ENCODE data around the gene TTC22.

The TTC22 gene

DNA sequence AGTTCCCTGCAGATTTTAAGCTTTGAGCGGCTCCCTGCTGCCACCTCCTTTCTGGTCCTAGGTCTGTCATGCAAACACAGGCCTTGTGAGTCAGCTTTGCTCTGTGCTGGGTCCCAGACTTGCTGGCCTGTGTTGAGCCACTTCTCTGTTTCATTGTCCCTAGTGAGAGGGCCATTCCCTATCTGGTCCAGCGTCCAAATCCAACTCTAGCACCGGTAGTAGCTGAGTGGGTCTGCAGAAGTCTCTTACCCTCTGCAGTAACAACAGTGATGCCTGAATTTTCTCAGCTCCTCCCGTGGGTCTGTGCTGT lies 5.8 kb downstream of the TTC22 start:
- H3K4me3 ChIP-seq (ENCODE audit: low read depth, low read length), result no peak overlapping the region
- H3K4me1 ChIP-seq, result no peaks in the 10 kb centered on the region
- TF ChIP-seq, protein P1, sequence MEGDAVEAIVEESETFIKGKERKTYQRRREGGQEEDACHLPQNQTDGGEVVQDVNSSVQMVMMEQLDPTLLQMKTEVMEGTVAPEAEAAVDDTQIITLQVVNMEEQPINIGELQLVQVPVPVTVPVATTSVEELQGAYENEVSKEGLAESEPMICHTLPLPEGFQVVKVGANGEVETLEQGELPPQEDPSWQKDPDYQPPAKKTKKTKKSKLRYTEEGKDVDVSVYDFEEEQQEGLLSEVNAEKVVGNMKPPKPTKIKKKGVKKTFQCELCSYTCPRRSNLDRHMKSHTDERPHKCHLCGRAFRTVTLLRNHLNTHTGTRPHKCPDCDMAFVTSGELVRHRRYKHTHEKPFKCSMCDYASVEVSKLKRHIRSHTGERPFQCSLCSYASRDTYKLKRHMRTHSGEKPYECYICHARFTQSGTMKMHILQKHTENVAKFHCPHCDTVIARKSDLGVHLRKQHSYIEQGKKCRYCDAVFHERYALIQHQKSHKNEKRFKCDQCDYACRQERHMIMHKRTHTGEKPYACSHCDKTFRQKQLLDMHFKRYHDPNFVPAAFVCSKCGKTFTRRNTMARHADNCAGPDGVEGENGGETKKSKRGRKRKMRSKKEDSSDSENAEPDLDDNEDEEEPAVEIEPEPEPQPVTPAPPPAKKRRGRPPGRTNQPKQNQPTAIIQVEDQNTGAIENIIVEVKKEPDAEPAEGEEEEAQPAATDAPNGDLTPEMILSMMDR (IDR thresholded peaks at IDR 0.05; ENCODE audit: low read depth, low read length), result no peak
- H3K27me3 ChIP-seq, result no peaks in the 10 kb centered on the region
- DNase-seq, result no peak
- H3K36me3 ChIP-seq, result no peaks in the 10 kb centered on the region
- H3K9me3 ChIP-seq, result no peaks in the 10 kb centered on the region

DNA sequence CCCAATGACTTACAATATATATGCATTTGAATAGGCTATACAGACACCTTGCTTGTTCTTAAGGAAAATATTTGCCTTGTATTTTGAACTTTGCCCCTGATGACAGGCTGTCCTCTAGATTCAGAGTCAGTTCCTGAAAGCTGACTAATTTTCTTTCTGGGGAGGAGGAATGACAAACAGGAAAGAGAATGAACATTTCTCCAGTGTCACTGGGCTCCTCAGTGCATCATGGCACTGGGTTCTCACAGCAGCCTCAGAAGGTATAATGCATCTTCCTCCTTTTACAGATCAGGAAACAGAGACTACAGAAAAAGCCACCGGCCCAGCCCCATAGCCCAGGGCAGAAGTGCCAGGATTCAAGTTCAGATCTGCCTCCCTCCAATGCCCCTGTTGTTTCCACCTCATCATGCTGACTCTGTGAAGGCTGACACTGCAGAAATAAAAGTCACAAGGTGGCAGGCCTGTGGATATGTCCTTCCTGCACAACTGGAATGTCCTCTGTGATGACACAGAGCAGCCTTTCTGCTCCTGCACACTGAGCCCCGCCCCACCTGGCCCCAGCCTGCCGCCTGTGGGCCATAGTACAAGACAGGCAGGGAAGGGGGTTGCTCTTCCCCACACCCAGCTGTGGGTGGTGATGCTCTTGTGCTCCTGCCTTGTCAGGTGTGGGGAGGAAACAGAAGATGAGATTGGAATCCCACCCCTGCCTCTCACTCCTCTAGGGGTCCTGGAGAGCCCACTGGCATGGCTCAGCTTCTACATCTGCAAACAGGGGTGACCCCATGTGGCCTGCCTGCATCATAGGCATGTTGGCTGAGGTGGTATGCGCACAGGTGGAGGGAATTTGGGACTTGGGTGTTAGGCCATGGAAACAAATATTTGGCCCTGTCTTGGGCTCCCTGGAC lies 6.4 kb downstream of the TTC22 start:
- H3K4me3 ChIP-seq (ENCODE audit: low read depth, low read length), result no peak overlapping the region
- H3K9me3 ChIP-seq, result no peaks in the 10 kb centered on the region
- H3K4me1 ChIP-seq, result no peaks in the 10 kb centered on the region
- no peak for DNase-seq
- TF ChIP-seq, protein P1 (IDR thresholded peaks at IDR 0.05; ENCODE audit: low read depth, low read length), result no peak
- H3K36me3 ChIP-seq, result no peaks in the 10 kb centered on the region
- H3K27me3 ChIP-seq, result no peaks in the 10 kb centered on the region

DNA sequence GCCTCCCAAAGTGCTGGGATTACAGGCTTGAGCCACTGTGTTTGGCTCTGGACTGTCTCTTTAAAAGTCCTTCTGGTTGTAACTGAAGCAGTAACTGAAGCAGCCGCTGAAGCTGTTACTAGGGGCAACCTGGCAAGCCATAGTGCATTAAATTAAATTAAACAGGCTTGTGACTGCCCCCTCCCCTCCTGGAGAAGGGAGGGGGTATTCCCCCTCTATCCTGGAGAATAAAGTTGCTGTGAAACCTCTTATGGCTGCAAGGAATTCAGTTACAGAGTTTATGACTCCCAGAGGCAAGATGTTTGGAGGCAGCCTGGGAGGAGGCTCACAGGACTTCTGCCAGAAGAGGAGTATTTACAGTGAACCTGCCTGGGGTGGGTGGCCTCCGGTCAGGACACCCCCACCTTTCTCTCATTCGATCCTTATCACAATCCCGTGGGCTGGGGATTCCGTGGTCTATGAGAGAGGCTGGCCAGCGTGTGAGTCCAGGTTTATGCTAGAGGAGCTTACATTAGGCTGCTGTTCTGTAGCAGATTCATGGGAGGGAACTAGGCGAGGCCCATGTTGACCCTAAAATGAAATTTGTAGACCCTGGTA lies 8.3 kb downstream of the TTC22 start:
- Histone ChIP-seq H3K27me3 (no peaks in the 10 kb centered on the region), H3K36me3 (no peaks in the 10 kb centered on the region), H3K9me3 (no peaks in the 10 kb centered on the region), H3K4me1 (no peaks in the 10 kb centered on the region), H3K4me3 (ENCODE audit: low read depth, low read length) (peak overlapping the region; percentile 16)
- peak; percentile 69 for DNase-seq
- TF ChIP-seq, protein P1 (IDR thresholded peaks at IDR 0.05; ENCODE audit: low read depth, low read length), result no peak

DNA sequence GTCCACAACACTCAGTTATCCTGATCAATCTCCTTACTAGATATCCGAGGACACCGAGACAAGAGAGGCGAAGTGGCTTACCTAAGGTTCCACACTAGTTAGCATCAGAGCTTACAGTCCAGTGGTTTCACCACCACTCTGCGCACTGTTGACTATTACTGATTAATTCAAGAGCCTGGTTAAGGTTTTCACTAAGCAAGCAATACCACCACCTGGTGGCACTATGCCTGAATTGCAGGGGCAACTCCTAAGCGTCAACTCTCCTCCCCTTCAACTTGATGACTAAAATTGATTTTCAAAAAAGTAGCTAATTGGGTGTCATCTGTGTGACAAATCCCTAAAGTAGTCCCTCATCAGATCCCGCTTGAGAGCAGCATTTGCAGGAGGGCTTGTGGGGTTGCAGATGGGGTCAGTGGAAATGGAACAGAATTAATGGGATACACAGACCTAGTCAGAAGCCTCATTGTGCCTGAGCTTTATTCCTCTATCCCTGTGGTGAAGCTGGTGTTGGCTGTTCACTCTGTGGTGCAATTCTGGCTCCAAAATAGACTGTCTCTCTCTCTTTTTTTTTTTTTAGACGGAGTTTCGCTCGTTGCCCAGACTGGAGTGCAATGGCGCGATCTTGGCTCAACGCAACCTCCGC lies 9.1 kb downstream of the TTC22 start:
- peak; percentile 46 for DNase-seq
- TF ChIP-seq, protein P1 (IDR thresholded peaks at IDR 0.05; ENCODE audit: low read depth, low read length), result peak; percentile 78
- Histone ChIP-seq H3K36me3 (no peaks in the 10 kb centered on the region), H3K4me1 (no peaks in the 10 kb centered on the region), H3K9me3 (no peaks in the 10 kb centered on the region), H3K4me3 (ENCODE audit: low read depth, low read length) (no peak overlapping the region), H3K27me3 (no peaks in the 10 kb centered on the region)

DNA sequence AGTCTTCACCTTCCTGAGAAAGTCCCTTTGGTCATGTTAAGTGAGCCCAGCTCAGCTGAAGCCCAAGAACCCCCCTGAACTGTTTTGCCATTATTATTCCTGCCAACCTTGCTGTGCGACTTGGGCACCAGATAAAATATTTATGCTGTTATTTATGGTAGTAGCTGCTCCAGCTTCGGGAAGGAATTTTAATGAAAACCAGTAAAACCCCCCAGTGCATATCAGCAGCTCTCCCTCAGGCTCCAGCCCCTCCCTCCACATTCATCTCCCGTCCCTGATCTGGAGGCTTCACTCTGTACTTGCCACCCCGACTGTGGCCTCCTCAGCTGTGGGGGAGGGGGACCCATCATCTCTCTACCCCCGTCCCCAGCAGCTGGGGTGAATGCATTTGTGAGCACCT lies 12.7 kb downstream of the TTC22 start:
- Histone ChIP-seq H3K4me1 (no peaks in the 10 kb centered on the region), H3K4me3 (ENCODE audit: low read depth, low read length) (no peak overlapping the region), H3K36me3 (no peaks in the 10 kb centered on the region), H3K9me3 (no peaks in the 10 kb centered on the region), H3K27me3 (no peaks in the 10 kb centered on the region)
- TF ChIP-seq, protein P1 (IDR thresholded peaks at IDR 0.05; ENCODE audit: low read depth, low read length), result no peak
- DNase-seq, result no peak

DNA sequence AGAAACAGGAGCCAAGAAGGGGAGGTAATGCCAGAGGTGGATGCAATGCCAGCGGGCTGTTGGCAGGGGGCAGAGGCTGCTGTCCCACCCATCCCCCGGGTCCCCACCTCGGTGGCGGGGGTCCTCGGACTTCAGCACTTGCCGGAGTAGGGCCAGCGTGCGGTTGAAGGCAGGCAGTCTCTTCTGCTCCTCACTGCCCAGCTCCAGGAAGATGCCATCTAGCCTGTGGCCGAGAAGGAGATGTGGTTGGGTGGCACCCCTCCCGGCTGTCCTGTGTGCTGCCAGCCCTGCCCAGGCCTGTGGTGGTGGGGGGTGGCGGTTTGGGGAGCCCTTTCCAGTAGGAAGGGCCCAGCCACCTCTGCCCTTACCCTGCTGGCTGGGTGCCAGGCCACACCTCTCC lies 13.5 kb downstream of the TTC22 start:
- no peak for DNase-seq
- Histone ChIP-seq H3K27me3 (no peaks in the 10 kb centered on the region), H3K4me3 (ENCODE audit: low read depth, low read length) (no peak overlapping the region), H3K4me1 (no peaks in the 10 kb centered on the region), H3K36me3 (no peaks in the 10 kb centered on the region), H3K9me3 (no peaks in the 10 kb centered on the region)
- TF ChIP-seq, protein P1 (IDR thresholded peaks at IDR 0.05; ENCODE audit: low read depth, low read length), result no peak
